T1000 (cell line): Measurements from ENCODE around the gene MEIOSIN.
"Not testable (repeated sequence)": the region's sequence is repeated elsewhere in the genome, so short reads cannot be mapped to it uniquely, and the experiment has no call there.

Experiments
- DNase-seq: peaks from one replicate; lab custom pipeline; 2025; ENCODE audit warnings: mixed read lengths; lab: John Stamatoyannopoulos, UW

Gene MEIOSIN

GRCh38 chr19:45717983-45718650 lies 15.1 kb upstream of the MEIOSIN start:
- no peak for DNase-seq

GRCh38 chr19:45720065-45720464 lies 13.2 kb upstream of the MEIOSIN start:
- not testable (repeated sequence) for DNase-seq

- DNase-seq = not testable (repeated sequence)
Measured at GRCh38 chr19:45728683-45729082, 4.6 kb upstream of the MEIOSIN start.

GRCh38 chr19:45729800-45730290 lies 3.4 kb upstream of the MEIOSIN start:
- no peak for DNase-seq

GRCh38 chr19:45730368-45731288 lies 2.6 kb upstream of the MEIOSIN start, which contains the start of gene FBXO46:
Gene FBXO46 (minus strand): TSS chr19:45730896. CDS start chr19:45713495, 17,401 bp downstream.
- DNase-seq = peak; percentile 94

- DNase-seq = no peak
Measured at GRCh38 chr19:45739498-45740439, 6.5 kb downstream of the MEIOSIN start.

- DNase-seq = no peak
Measured at GRCh38 chr19:45742969-45743368, 9.7 kb downstream of the MEIOSIN start.

- no peak for DNase-seq
Measured at GRCh38 chr19:45745606-45746005, 12.4 kb downstream of the MEIOSIN start.

- no peak for DNase-seq
Measured at GRCh38 chr19:45746866-45747265, 13.6 kb downstream of the MEIOSIN start.

GRCh38 chr19:45747513-45747912 lies 14.3 kb downstream of the MEIOSIN start:
- DNase-seq = no peak

- not testable (repeated sequence) for DNase-seq
Measured at GRCh38 chr19:45751483-45751882, 18.2 kb downstream of the MEIOSIN start.

GRCh38 chr19:45752639-45753038 lies 19.4 kb downstream of the MEIOSIN start:
- DNase-seq = no peak

- no peak for DNase-seq
Measured at GRCh38 chr19:45753548-45753947, 20.3 kb downstream of the MEIOSIN start.

GRCh38 chr19:45754323-45754722 lies 21.1 kb downstream of the MEIOSIN start:
- DNase-seq = no peak

- DNase-seq = no peak
Measured at GRCh38 chr19:45757695-45758094, 24.5 kb downstream of the MEIOSIN start.

- DNase-seq = no peak
Measured at GRCh38 chr19:45758921-45759320, 25.7 kb downstream of the MEIOSIN start.

- DNase-seq = no peak
Measured at GRCh38 chr19:45761714-45762113, 28.5 kb downstream of the MEIOSIN start.

GRCh38 chr19:45762870-45763631 lies 29.8 kb downstream of the MEIOSIN start:
- DNase-seq = no peak

GRCh38 chr19:45763691-45764294 lies 30.6 kb downstream of the MEIOSIN start:
- DNase-seq = no peak

- no peak for DNase-seq
Measured at GRCh38 chr19:45764475-45764874, 31.2 kb downstream of the MEIOSIN start.
